HUES48 (cell line): ENCODE results near the gene TXNRD1.

Source experiments
- H3K27ac ChIP-seq: one replicate; pipeline ENCODE4 v1.7.0; 2013; ENCODE audit warnings: low read depth, low read length, inconsistent platforms
- H3K27me3 ChIP-seq: 2 replicates; pipeline ENCODE4 v1.6.1; 2013; ENCODE audit warnings: mild to moderate bottlenecking, low read length; ENCODE audit not compliant: control insufficient read depth, insufficient read depth
- H3K36me3 ChIP-seq: 2 replicates; pipeline ENCODE4 v1.6.1; 2013; ENCODE audit warnings: low read length; ENCODE audit not compliant: control insufficient read depth, insufficient read depth
- H3K4me1 ChIP-seq: 2 replicates; pipeline ENCODE4 v1.6.1; 2013; ENCODE audit warnings: mild to moderate bottlenecking, low read length; ENCODE audit not compliant: control insufficient read depth, insufficient read depth
- H3K4me3 ChIP-seq: 2 replicates; pipeline ENCODE4 v1.5.1; 2013; ENCODE audit warnings: mild to moderate bottlenecking, low read depth, low read length
- H3K9ac ChIP-seq: 2 replicates; pipeline ENCODE4 v1.6.1; 2013; ENCODE audit warnings: mild to moderate bottlenecking, low read depth, low read length, moderate library complexity
- H3K9me3 ChIP-seq: 2 replicates; pipeline ENCODE4 v1.6.1; 2013; ENCODE audit warnings: low read length; ENCODE audit not compliant: control insufficient read depth, insufficient read depth

The TXNRD1 gene

GRCh38 chr12:104306943-104307654 lies 91.5 kb downstream of the TXNRD1 start:
- peaks cover 42% of the 10 kb centered on the region for H3K36me3 ChIP-seq
- no peak overlapping the region for H3K9ac ChIP-seq
- H3K9me3 ChIP-seq = no peaks in the 10 kb centered on the region
- no peak overlapping the region for H3K4me3 ChIP-seq
- H3K27me3 ChIP-seq = no peaks in the 10 kb centered on the region
- peaks cover 22% of the 10 kb centered on the region for H3K4me1 ChIP-seq
- no peak overlapping the region for H3K27ac ChIP-seq

GRCh38 chr12:104307655-104308000 lies 92.0 kb downstream of the TXNRD1 start:
- H3K27ac ChIP-seq = no peak overlapping the region
- H3K9me3 ChIP-seq = no peaks in the 10 kb centered on the region
- H3K4me3 ChIP-seq = no peak overlapping the region
- H3K36me3 ChIP-seq = peaks cover 47% of the 10 kb centered on the region
- H3K4me1 ChIP-seq = peaks cover 20% of the 10 kb centered on the region
- H3K9ac ChIP-seq = no peak overlapping the region
- no peaks in the 10 kb centered on the region for H3K27me3 ChIP-seq

- Histone ChIP-seq H3K4me1 (peaks cover 4% of the 10 kb centered on the region), H3K27ac (no peak overlapping the region), H3K9ac (no peak overlapping the region), H3K36me3 (peaks cover 59% of the 10 kb centered on the region), H3K27me3 (no peaks in the 10 kb centered on the region), H3K9me3 (no peaks in the 10 kb centered on the region), H3K4me3 (no peak overlapping the region)
These were observed 93.9 kb downstream of the TXNRD1 start for GRCh38 chr12:104309446-104309993.

GRCh38 chr12:104310751-104311633 lies 95.4 kb downstream of the TXNRD1 start:
- Histone ChIP-seq H3K27me3 (no peaks in the 10 kb centered on the region), H3K27ac (no peak overlapping the region), H3K36me3 (peaks cover 64% of the 10 kb centered on the region), H3K4me3 (no peak overlapping the region), H3K4me1 (peaks cover 4% of the 10 kb centered on the region), H3K9ac (no peak overlapping the region), H3K9me3 (no peaks in the 10 kb centered on the region)

GRCh38 chr12:104312202-104312601 lies 96.6 kb downstream of the TXNRD1 start:
- H3K4me1 ChIP-seq = peaks cover 4% of the 10 kb centered on the region

GRCh38 chr12:104312654-104313053 lies 97.1 kb downstream of the TXNRD1 start:
- Histone ChIP-seq H3K4me3 (no peak overlapping the region), H3K27ac (no peak overlapping the region), H3K36me3 (peaks cover 78% of the 10 kb centered on the region)

More at GRCh38 chr12:104312202-104312601, 96.6 kb downstream of the TXNRD1 start:
- Histone ChIP-seq H3K4me3 (no peak overlapping the region), H3K27me3 (no peaks in the 10 kb centered on the region), H3K27ac (no peak overlapping the region), H3K36me3 (peaks cover 74% of the 10 kb centered on the region), H3K9ac (no peak overlapping the region), H3K9me3 (no peaks in the 10 kb centered on the region)

GRCh38 chr12:104313568-104314241 lies 98.1 kb downstream of the TXNRD1 start:
- no peaks in the 10 kb centered on the region for H3K27me3 ChIP-seq
- peaks cover 89% of the 10 kb centered on the region for H3K36me3 ChIP-seq
- no peak overlapping the region for H3K9ac ChIP-seq
- no peaks in the 10 kb centered on the region for H3K4me1 ChIP-seq
- no peak overlapping the region for H3K27ac ChIP-seq
- H3K4me3 ChIP-seq = no peak overlapping the region
- no peaks in the 10 kb centered on the region for H3K9me3 ChIP-seq

More at GRCh38 chr12:104312654-104313053, 97.1 kb downstream of the TXNRD1 start:
- H3K9me3 ChIP-seq = no peaks in the 10 kb centered on the region
- no peak overlapping the region for H3K9ac ChIP-seq
- H3K27me3 ChIP-seq = no peaks in the 10 kb centered on the region
- no peaks in the 10 kb centered on the region for H3K4me1 ChIP-seq

GRCh38 chr12:104314242-104314614 lies 98.6 kb downstream of the TXNRD1 start:
- Histone ChIP-seq H3K27ac (no peak overlapping the region), H3K4me1 (no peaks in the 10 kb centered on the region), H3K9me3 (no peaks in the 10 kb centered on the region), H3K4me3 (no peak overlapping the region), H3K36me3 (peaks cover 92% of the 10 kb centered on the region), H3K27me3 (no peaks in the 10 kb centered on the region), H3K9ac (no peak overlapping the region)

GRCh38 chr12:104315326-104316224 lies 100.0 kb downstream of the TXNRD1 start:
- Histone ChIP-seq H3K9ac (no peak overlapping the region), H3K36me3 (peaks cover 97% of the 10 kb centered on the region), H3K4me1 (no peaks in the 10 kb centered on the region), H3K27me3 (no peaks in the 10 kb centered on the region), H3K9me3 (no peaks in the 10 kb centered on the region), H3K27ac (no peak overlapping the region), H3K4me3 (no peak overlapping the region)

- no peaks in the 10 kb centered on the region for H3K4me1 ChIP-seq
- H3K9ac ChIP-seq = no peak overlapping the region
- H3K27me3 ChIP-seq = no peaks in the 10 kb centered on the region
- peaks cover 97% of the 10 kb centered on the region for H3K36me3 ChIP-seq
- no peak overlapping the region for H3K4me3 ChIP-seq
- no peak overlapping the region for H3K27ac ChIP-seq
- H3K9me3 ChIP-seq = no peaks in the 10 kb centered on the region
These were observed 101.4 kb downstream of the TXNRD1 start for GRCh38 chr12:104316936-104317335.
